Neural cell (in vitro differentiated cells): ENCODE measurements around the gene C1orf35.

ENCODE experiments used
- EP300 ChIP-seq: fragments of 450-650 bp; conservative IDR thresholded peaks from 2 replicates; pipeline ENCODE4 v1.6.1; 2014; ENCODE audit warnings: antibody characterized with exemption, mild to moderate bottlenecking, moderate library complexity; ENCODE audit not compliant: poor library complexity, severe bottlenecking
- EZH2 ChIP-seq: fragments of 200-600, 300-800 bp; shearing (Covaris generic), sonication (generic); IDR thresholded peaks from 2 replicates; pipeline ENCODE4 v1.6.1; 2014; ENCODE audit warnings: antibody characterized with exemption, low read length, borderline replicate concordance, mild to moderate bottlenecking; ENCODE audit not compliant: insufficient read depth, poor library complexity, severe bottlenecking
- POLR2AphosphoS5 ChIP-seq: IDR thresholded peaks from 2 replicates; pipeline ENCODE4 v1.6.1; 2012
- RAD21 ChIP-seq: fragments of 450-650 bp; conservative IDR thresholded peaks from 2 replicates; pipeline ENCODE4 v1.6.1; 2014; ENCODE audit warnings: antibody characterized with exemption, mild to moderate bottlenecking, moderate library complexity
- TF ChIP-seq, protein P1 (sequence below): fragments of 450-650 bp; IDR thresholded peaks from 2 replicates; pipeline ENCODE4 v1.5.1; 2014; ENCODE audit warnings: antibody characterized with exemption, mild to moderate bottlenecking, moderate library complexity; ENCODE audit not compliant: poor library complexity, severe bottlenecking
- TF ChIP-seq, protein P2 (sequence below): IDR thresholded peaks from 2 replicates; pipeline ENCODE4 v1.6.1; 2012; ENCODE audit warnings: borderline replicate concordance

DNA sequence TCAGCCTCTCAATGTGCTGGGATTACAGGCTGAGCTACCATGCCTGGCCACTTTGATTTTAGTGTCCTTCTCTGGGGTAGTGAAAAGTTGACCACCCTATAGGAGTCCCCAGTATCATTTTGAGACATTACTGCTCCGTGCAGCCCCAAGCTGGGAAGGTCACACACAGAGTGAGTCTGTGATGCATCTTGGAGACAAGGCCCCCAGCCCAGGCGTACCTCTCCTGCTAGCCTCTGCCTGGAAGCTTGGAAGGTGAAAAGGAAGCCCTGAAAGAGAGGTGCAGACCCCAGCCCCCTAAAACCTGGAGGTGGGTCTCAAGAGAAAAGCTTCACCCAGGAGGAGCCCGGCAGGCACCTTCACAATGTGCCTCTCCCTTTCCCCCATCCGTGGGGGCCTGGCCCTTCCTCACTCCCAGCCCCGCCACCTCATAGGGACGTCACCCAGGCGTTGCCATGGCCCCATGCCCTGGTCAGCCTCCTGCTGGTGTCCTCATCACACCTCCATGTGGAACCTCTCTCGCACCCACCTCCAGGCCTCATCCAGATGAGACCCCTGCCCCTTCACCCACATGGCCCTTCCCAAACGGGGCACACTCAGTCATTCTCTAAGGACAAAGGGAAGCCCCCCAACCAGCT lies 26.2 kb downstream of the C1orf35 start:
- TF ChIP-seq, protein P1, sequence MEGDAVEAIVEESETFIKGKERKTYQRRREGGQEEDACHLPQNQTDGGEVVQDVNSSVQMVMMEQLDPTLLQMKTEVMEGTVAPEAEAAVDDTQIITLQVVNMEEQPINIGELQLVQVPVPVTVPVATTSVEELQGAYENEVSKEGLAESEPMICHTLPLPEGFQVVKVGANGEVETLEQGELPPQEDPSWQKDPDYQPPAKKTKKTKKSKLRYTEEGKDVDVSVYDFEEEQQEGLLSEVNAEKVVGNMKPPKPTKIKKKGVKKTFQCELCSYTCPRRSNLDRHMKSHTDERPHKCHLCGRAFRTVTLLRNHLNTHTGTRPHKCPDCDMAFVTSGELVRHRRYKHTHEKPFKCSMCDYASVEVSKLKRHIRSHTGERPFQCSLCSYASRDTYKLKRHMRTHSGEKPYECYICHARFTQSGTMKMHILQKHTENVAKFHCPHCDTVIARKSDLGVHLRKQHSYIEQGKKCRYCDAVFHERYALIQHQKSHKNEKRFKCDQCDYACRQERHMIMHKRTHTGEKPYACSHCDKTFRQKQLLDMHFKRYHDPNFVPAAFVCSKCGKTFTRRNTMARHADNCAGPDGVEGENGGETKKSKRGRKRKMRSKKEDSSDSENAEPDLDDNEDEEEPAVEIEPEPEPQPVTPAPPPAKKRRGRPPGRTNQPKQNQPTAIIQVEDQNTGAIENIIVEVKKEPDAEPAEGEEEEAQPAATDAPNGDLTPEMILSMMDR: no peak
- TF ChIP-seq RAD21 (no peak), EP300 (no peak), POLR2AphosphoS5 (no peak), EZH2 (no peak)
- TF ChIP-seq, protein P2, sequence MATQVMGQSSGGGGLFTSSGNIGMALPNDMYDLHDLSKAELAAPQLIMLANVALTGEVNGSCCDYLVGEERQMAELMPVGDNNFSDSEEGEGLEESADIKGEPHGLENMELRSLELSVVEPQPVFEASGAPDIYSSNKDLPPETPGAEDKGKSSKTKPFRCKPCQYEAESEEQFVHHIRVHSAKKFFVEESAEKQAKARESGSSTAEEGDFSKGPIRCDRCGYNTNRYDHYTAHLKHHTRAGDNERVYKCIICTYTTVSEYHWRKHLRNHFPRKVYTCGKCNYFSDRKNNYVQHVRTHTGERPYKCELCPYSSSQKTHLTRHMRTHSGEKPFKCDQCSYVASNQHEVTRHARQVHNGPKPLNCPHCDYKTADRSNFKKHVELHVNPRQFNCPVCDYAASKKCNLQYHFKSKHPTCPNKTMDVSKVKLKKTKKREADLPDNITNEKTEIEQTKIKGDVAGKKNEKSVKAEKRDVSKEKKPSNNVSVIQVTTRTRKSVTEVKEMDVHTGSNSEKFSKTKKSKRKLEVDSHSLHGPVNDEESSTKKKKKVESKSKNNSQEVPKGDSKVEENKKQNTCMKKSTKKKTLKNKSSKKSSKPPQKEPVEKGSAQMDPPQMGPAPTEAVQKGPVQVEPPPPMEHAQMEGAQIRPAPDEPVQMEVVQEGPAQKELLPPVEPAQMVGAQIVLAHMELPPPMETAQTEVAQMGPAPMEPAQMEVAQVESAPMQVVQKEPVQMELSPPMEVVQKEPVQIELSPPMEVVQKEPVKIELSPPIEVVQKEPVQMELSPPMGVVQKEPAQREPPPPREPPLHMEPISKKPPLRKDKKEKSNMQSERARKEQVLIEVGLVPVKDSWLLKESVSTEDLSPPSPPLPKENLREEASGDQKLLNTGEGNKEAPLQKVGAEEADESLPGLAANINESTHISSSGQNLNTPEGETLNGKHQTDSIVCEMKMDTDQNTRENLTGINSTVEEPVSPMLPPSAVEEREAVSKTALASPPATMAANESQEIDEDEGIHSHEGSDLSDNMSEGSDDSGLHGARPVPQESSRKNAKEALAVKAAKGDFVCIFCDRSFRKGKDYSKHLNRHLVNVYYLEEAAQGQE: no peak
